Measurements from ENCODE around the gene GATA6.

Gene GATA6

GRCh38 chr18:22241921-22242361 lies 72.6 kb downstream of the GATA6 start:
- no peak for DNase-seq (ENCODE audit: low read depth, low spot score)

GRCh38 chr18:22243513-22243912 lies 74.1 kb downstream of the GATA6 start:
- DNase-seq (ENCODE audit: low read depth, low spot score) = no peak

- no peak for DNase-seq (ENCODE audit: low read depth, low spot score)
Measured at GRCh38 chr18:22250026-22250425, 80.6 kb downstream of the GATA6 start.

- DNase-seq (ENCODE audit: low read depth, low spot score) = no peak
Measured at GRCh38 chr18:22250591-22250996, 81.2 kb downstream of the GATA6 start.

Data from ELF-1 (cell line).